NCI-H2227 (cell line): ENCODE results near the gene MUSTN1.

Experiments
- DNase-seq: peaks from one replicate; lab custom pipeline; 2025; ENCODE audit not compliant: unreplicated experiment; lab: John Stamatoyannopoulos, UW

Gene MUSTN1

DNA sequence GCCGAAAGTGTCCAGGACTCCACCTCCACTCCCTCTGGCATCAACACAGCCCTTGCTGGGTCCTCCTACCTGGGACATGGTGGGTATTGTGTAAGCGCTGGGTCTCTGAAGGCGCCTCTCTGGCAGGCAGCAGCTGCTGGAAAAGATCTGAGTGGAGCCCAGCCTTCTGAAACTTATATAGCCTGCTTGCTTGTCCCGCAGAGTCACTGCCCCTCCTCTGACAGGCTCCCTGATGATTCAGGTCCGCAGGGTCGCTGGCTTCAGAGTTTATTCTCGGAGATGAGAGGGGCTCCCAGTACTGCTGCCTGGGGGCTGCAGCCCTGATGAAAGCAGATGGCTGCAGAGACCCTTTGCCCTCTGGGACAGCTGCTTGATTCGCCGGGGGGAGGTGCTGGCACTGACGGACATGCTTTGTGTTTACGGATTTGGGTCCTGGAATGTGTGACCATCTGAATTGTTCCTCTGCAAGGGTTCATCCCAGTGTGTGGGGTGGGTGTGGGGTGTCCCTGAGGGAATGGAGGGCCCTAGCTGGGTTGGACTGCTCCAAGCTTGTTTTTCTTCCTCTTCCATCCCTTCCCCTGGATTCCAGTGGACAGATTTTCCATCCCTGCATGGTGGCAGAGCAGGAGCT lies at the start of gene MUSTN1:
Gene MUSTN1, minus strand, starts transcription at position 149 of the 631 bp plus-strand sequence. Its CDS starts 71 bp downstream, at position 78.
- peak; percentile 31 for DNase-seq

GRCh38 chr3:52882377-52882776 lies 47.6 kb upstream of the MUSTN1 start:
- DNase-seq, result no peak

DNA sequence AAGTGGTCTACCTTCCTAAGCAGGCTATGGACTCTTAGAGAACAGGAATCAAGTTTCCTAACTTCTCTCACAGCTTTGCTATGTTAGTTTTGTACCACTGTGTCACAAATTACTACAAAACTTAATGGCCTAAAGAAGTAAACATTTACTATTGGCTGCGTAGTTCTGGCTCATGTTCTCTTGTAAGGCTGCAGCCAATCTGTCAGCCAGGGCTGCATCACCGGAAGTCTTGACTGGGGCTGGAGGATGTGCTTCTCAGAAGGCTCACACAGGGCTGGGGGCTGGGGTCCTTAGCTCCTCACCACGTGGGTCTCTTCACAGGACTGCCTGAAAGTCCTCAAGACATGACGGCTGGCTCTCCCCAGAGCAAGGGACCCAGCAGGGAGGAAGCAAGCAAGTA lies 47.1 kb upstream of the MUSTN1 start:
- no peak for DNase-seq

GRCh38 chr3:52880474-52880873 lies 45.7 kb upstream of the MUSTN1 start:
- DNase-seq, result no peak

DNA sequence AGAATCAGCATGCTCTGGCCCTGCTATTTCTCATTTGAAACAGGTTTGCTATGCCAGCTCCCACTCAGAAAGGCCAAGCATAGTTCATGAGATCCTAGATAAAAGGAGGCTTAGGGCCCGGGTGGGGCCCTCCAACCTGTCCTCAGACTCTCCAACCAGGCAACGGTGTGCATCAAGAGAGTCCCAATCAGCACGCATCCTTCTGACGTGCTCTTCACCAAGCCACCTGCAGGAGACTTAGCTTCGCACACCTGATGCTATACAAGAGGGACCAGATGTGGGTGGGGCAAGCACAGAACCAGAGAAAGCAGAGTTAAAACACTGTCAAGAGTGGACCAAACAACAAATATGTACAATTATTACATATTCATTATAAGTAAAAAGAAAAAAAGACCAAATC lies 45.2 kb upstream of the MUSTN1 start:
- no peak for DNase-seq

DNA sequence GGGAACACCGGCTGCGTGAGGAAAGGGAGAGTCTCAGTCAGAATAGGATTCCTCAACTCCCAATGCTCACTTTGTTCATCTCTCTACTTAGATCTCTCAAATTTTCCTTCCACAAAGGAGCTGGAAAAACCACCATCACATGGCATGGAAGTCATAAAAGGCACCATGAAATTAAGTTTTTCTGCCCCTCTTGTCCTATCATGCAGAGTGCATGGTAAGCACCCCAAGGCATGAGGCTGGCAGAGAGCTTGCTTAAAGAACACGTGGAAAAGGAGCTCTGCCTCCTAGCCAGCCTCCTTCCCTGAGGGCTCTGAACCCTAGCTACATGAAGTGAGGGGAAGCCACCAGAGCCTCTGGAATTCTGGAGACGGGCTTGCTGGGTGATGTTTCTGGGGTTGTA lies 44.8 kb upstream of the MUSTN1 start:
- DNase-seq, result no peak

- DNase-seq, result no peak
These were observed 44.3 kb upstream of the MUSTN1 start for GRCh38 chr3:52879090-52879489.

DNA sequence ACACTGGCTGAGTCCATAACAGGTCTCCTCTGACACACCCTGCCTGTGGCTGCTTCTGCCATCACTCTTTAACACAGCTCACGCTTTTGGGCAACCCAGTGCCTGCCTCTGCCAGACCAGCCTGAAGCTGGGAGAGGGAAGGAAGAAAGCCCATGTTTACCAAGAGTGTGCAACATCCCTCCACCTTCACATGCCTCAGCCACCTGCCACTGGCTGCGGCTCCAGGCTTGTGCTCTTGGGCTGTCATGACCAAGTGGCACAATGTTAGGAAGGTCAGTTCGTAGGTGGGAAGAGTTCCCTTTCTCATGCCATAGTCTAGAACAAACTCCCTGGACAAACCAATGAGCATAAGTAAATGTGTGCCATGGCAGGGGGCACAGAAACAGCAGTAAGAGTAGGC lies 42.3 kb upstream of the MUSTN1 start:
- DNase-seq, result no peak

DNA sequence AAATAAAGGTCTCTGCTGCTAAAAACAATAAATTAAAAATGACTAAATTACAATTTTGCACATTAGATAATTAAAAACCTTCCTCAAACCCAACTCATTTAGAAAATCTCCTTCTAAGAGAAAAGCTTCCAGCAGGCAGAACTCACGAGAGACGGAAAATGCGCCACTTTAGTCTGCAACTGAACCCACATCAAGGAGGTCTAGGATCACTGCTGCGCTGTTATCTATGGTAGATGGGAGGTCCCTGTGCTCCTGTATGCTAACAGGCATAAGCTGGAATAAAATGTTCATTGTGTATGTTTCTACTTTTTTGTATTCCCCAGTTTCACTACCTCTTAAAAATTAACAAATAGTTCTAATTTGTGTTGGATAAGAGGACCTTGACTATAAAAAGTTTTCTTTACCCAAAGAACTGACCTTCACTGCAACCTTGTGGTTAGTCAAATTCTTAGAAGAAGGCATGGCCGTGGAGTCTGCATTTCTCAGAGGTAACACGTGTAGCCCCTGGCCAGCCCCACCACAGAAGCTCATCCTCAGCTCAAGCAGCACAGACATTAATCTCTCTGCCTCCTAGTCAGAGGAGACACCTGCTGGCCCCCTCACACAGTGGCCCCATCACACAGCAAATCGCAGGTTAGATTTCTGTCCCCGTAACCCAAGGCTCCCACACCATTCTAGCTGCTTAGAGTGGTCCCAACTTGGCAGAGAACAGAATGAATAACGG lies 40.2 kb upstream of the MUSTN1 start:
- no peak for DNase-seq

DNA sequence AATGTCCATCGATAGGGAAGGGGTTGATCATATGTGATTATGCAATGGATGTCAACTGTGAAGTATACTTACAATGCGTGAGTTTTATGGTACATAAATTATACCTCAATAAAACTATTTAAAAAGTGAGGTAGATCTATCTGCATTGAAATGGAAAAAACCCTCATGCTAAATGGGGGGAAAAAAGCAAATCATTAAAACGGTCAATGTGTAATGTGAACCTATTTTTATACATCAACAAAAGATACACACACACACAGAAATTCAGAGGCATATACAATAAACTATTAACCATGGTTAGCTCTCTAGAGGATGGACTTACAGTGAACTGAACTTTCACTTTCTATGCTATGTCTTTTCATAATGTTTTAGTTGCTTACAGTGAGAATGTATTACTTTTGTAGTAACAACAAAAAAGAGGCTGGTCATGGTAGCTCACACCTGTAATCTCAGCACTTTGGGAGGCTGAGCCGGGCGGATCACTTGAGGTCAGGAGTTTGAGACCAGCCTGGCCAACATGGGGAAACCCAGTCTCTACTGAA lies 39.4 kb upstream of the MUSTN1 start:
- DNase-seq, result no peak

DNA sequence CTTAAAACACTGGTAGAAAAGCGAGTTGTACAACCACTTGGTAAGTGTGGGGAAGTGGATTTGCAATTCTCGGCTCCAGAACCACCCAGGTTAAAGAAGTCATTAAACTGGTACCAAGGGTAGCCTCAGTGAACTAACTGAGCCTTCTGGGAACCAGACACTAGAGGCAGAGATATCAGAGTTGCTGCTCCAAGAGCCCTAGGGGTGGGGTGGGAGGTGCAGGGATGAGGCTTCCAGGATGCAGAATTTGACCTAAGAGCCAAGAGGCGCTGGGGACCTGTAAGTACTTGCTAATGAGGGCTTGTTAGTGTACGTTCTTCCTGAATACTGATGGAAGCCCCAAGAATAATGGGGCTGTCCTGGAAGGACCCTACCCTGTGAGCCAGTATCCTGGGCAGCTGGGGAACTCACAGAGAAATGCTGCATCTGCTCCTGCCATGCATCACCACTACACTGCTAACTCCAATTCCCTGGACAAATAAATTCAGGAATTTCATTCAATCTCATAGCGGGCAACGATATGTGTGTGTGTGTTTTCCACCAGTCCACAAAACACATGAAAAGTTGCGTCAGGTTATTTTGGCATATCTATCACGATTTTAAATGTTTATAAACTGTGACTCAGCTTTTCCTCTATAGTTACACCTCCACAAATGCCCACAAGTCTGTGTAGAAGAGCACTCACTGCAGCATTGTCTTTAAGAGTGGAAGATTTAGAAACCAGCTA lies 38.8 kb upstream of the MUSTN1 start:
- DNase-seq, result no peak

DNA sequence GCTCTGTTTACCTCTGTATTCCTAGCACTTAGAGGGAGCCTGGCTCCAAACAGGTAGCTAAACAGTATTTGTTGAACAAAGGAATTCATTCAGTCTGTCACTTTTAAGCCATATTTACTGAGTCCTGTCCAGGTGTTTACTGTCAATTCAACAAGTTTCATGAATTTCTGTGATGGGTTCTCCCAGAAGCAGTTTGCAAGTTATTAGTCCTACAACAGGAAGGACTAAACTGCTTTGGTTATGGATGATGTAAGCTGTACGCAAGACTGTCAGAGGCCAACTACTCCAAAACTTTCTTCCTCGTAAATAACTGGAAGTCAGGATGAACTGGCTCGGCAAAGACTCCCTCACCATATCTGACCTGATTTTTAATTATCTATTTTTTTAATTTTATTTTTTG lies 37.4 kb upstream of the MUSTN1 start:
- no peak for DNase-seq

DNA sequence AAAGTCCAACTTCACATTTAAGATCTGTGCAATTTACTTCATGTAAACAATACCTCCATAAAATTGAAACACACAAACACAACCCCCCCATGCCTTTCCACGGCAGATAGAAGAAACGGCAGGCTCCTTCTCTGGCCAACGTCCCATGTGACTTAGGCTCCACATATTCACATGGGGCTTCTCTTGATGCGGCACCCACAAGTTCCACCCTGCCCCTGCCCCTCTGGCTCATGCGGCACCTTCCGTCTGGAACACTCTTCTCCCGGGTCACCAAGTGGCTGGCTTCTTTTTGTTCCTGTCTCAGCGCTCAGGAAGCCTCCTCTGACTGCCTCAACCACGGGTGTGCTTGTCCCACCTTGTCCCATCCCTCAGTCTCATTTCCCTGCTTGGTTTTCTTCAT lies 36.9 kb upstream of the MUSTN1 start:
- DNase-seq, result no peak

- no peak for DNase-seq
These were observed 35.7 kb upstream of the MUSTN1 start for GRCh38 chr3:52870471-52870870.

DNA sequence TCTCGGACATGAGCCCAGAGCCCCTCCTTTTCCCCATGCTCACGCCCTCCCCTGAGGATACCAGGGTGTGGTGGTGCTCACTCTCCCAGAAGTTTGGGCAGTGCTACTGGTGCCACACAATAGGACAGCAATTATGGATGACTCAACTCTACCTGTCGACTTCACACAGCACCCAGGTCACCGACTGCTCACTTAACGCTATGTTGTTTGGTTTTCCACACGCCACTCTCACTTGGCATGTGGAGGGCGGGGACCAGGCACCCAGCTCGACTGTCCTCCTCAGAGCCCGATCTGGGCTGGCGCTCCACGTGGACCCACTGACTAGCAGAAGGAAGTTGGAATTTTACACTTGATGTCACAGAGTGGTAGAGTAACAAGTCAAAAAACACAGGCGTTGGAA lies 31.6 kb upstream of the MUSTN1 start:
- DNase-seq, result no peak

- no peak for DNase-seq
These were observed 31.2 kb upstream of the MUSTN1 start for GRCh38 chr3:52865994-52866393.

- DNase-seq, result no peak
These were observed 25.6 kb upstream of the MUSTN1 start for GRCh38 chr3:52860424-52860768.

DNA sequence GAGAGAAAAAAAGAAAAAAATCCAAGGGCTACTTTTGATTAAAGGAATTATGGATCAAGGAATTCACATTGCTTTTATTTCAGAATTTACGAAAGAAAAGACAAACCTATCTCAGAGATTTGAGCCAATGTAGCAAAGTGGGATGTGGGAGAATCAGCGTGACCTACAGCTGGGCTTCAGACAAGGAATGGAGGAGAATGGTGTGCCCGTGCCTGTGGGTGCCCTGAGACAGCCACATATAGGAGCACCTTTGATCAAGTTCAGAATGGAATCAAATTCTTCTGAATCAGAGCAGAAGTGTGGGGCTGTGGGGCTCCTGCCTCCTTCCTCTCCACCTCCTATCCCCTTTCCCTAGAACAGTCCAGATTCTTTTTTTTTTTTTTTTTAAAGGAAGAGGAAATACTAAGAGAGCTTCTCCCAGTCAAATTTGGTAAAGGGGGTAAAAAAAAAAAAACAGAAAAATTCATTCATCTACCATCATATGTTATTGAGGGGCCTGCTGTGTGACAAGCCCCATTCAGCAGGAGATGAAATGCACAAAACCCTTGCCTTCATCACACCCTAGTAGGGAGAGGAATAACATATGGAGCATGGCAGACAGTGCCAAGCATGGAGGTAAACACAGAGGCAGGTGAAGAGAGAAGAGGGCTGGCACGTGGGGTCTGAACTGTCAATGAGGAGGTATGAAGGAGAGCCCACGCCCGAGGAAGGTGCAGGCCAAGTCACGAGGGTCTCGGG lies 25.0 kb upstream of the MUSTN1 start:
- DNase-seq, result no peak

DNA sequence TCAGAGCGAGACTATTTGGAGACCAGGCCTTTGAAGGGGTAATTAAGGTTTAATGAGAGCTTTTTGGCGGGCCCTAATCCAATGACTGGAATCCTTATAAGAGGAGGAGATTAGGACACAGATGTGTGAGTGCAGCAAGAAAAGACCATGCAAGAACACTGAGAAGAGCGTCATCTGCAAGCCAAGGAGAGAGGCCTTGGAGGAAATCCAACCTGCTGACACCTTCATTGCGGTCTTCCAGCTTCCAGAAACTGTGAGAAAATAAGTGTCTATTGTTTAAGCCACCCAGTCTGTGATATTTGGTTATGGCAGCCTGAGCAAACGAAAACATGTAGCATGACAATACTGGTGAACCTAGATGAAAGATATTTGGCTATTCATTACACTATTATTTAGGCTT lies 23.0 kb upstream of the MUSTN1 start:
- DNase-seq, result no peak

DNA sequence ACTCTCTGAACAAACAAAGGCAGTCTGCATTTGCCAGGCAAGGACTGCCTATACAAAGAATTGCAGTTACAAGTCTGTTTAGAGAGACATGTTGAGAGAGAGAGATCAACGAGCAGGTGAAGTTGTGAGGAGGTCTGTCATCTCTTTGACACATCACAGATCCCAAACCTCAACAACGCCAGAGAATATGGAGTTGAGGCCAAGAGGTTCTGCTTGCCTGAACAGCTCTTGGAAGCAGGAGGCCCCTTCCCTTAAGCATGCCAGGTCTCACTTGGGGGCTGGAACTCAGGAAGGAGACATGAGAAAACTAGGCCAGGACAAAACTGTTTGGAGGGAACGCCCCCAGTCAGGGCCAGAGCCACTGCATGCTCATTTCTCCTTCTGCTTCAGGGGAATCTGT lies 22.3 kb upstream of the MUSTN1 start:
- DNase-seq, result no peak

DNA sequence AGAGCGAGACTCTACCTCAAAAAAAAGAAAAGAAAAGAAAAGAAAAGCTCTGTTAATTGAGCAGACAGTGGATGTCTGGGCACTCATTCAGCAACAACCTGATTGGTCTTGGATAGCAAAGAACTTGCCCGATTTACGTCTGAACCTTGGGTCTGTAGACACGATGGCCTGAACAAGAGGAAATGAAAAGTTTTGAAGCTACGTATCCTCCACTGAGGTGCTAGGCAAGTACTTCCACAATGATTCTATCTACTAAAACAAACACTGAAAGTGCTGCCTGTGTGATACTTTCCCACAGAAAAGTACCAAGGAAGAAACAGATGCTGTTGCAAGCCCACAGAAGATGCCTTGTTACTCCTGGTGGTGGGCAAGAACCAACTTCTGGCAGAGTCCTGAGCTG lies 21.8 kb upstream of the MUSTN1 start:
- no peak for DNase-seq
